Measurements from ENCODE around the gene GABBR2. TPM values are rescaled to one million over a fixed set of nuclear protein-coding genes. Genes with fewer than 3 reads are reported as not detected.

Gene GABBR2
- total RNA-seq, 1 experiment from 2014 or later, result 6.3 TPM

- Histone ChIP-seq H3K9me3 (ENCODE audit: control insufficient read depth, insufficient read depth, low read depth, low read length) (no peaks in the 10 kb centered on the region), H3K27me3 (ENCODE audit: control insufficient read depth, insufficient read depth, low read length) (no peaks in the 10 kb centered on the region), H3K4me3 (ENCODE audit: low read depth in 2 of 2, low read length in 2 of 2) (no peak overlapping the region), H3K4me1 (ENCODE audit: control insufficient read depth, insufficient read depth, low read length) (no peaks in the 10 kb centered on the region), H3K36me3 (ENCODE audit: control insufficient read depth, insufficient read depth, low read length) (no peaks in the 10 kb centered on the region), H3K27ac (ENCODE audit: low read length) (no peak overlapping the region)
- DNase-seq (ENCODE audit: low read depth, low spot score), result no peak
- no peak for ATAC-seq
- no peak for TF ChIP-seq CTCF (IDR thresholded peaks at IDR 0.05)
- no peak for TF ChIP-seq TCF7L2 (IDR thresholded peaks at IDR 0.05; ENCODE audit: low read depth, low read length)
- TF ChIP-seq SIN3A (IDR thresholded peaks at IDR 0.05; ENCODE audit: borderline replicate concordance, insufficient read depth, low read depth, low read length), result no peak
- no TSS peak for BruUV-seq (replicated peaks)
- intact Hi-C loops (cut with micrococcal nuclease; ENCODE audit: unreplicated experiment) (no loop called here), in situ Hi-C loops (cut with HindIII; ENCODE audit: low pct_unique_long_range_greater_than_20kb, low sequenced_read_pairs) (no loop called here)
- ChIA-PET CTCF (no interaction called here), POLR2A (no interaction called here)
These were observed 152.2 kb downstream of the GABBR2 start for GRCh38 chr9:98556511-98556910.

- H3K27me3 ChIP-seq (ENCODE audit: control insufficient read depth, insufficient read depth, low read length), result no peaks in the 10 kb centered on the region
- ATAC-seq (no peak), DNase-seq (ENCODE audit: low read depth, low spot score) (no peak)
- ChIA-PET CTCF (no interaction called here), POLR2A (no interaction called here)
- TF ChIP-seq POLR2AphosphoS5 (IDR thresholded peaks at IDR 0.05; ENCODE audit: low read depth, low read length), result no peak
- no peak for TF ChIP-seq SIN3A (IDR thresholded peaks at IDR 0.05; ENCODE audit: borderline replicate concordance, insufficient read depth, low read depth, low read length)
- no peak for TF ChIP-seq TCF7L2 (IDR thresholded peaks at IDR 0.05; ENCODE audit: low read depth, low read length)
- TF ChIP-seq REST (IDR thresholded peaks at IDR 0.05; ENCODE audit: insufficient read depth in 1 of 2, low read depth in 2 of 2, low read length in 1 of 2), result no peak
- no peak for TF ChIP-seq CTCF (IDR thresholded peaks at IDR 0.05)
- in situ Hi-C loops (cut with HindIII; ENCODE audit: low pct_unique_long_range_greater_than_20kb, low sequenced_read_pairs) (no loop called here), intact Hi-C loops (cut with micrococcal nuclease; ENCODE audit: unreplicated experiment) (no loop called here)
- no peak overlapping the region for H3K4me3 ChIP-seq (ENCODE audit: low read depth in 2 of 2, low read length in 2 of 2)
- no peaks in the 10 kb centered on the region for H3K36me3 ChIP-seq (ENCODE audit: control insufficient read depth, insufficient read depth, low read length)
- H3K27ac ChIP-seq (ENCODE audit: low read length), result no peak overlapping the region
- H3K9me3 ChIP-seq (ENCODE audit: control insufficient read depth, insufficient read depth, low read depth, low read length), result no peaks in the 10 kb centered on the region
- no TSS peak for BruUV-seq (replicated peaks)
- no peaks in the 10 kb centered on the region for H3K4me1 ChIP-seq (ENCODE audit: control insufficient read depth, insufficient read depth, low read length)
These were observed 152.9 kb downstream of the GABBR2 start for GRCh38 chr9:98555651-98556465.
